SH-SY5Y (cell line): ENCODE data around the gene ROBO1.

Experiments used
- GATA2 ChIP-seq: IDR thresholded peaks from 2 replicates; pipeline ENCODE4 v1.6.1; 2011; ENCODE audit warnings: mild to moderate bottlenecking, low read depth, low read length
- GATA3 ChIP-seq: IDR thresholded peaks from 2 replicates; pipeline ENCODE4 v1.6.1; 2011; ENCODE audit warnings: low read depth, mild to moderate bottlenecking, low read length, moderate library complexity

DNA sequence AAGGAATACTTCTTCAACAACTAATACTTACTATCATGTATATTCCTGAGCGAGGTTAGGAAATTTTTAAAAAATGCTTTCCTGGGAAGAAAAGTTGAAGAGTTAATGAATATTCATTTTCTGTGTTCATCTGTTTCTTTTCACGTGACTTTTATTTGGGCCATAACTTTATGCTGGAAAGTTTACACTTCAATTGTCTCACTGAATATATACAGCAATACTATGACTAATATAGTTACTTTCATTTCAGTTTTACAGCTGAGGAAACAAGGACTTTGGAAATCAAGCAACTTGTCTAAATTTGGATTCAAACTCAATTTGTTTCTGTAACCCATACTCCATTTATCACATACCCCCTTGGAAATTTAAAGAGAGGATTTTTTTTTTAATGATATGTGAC lies 894.2 kb downstream of the ROBO1 start:
- TF ChIP-seq GATA2 (no peak), GATA3 (no peak)
